Measurements from ENCODE around the gene SDE2. TPM values are rescaled to one million over a fixed set of nuclear protein-coding genes. Genes with fewer than 3 reads are reported as not detected.

The SDE2 gene
- total RNA-seq, result 40.4 TPM

DNA sequence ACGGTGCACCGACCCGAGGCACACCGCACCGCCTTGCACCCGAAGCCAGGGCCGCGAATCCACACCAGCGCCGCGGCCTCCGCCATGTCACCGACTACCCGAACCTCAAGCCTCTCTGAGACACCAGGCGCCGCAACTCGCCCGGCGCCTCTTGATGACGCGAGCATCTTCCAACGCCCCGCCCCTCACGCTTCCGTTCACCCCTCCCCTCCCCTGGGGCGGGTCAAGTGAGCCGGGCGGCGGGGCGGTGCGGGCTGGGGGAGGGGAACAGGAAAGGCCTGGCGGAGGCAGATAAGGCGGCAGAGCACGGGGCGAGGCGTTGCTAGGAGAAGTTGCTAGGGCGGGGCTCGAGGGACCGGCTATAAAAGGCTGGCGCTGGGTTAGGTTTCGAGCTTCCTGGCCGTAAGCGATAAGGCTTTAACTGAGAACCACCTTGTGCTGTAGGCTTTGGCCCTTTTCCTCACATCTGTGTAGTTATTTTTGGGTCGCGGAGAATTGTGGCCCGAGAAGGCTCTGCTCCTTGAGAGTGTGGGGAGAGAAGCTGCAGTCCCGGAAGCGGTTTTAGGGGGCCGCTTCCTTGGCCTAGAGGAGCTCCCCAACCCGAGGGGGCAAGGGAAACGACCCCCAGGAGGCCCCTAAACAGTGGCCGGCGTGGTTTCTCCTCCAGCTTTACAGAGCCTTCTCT is at the start of gene SDE2:
Gene SDE2 (minus strand): TSS at position 117 of the 685 bp plus-strand sequence. CDS start 31 bp downstream, at position 86.
- DNase-seq (ENCODE audit: low spot score in 2 of 2) (peak; percentile 89 to 94), FAIRE-seq (no peak)

DNA sequence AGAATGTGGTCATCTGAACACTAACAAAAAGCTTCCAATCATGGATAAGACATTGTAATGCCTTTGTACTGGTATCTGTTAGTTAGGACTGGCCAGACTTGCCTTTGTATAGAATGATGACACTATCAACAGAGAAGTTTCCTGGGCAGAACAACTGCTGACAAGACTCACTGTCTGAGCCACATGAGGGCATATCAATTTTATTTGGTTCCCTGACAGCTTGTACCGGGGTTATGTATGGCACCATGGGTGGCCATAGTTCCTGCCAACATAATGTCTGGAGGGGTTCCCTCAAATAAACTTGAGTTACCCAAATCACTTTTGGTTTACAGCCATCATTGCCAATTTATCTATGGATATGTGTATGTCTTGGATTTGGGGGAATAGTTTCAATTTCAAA is 49.7 kb upstream of the SDE2 start:
- DNase-seq (ENCODE audit: low spot score in 2 of 2) (no peak), FAIRE-seq (no peak)

DNA sequence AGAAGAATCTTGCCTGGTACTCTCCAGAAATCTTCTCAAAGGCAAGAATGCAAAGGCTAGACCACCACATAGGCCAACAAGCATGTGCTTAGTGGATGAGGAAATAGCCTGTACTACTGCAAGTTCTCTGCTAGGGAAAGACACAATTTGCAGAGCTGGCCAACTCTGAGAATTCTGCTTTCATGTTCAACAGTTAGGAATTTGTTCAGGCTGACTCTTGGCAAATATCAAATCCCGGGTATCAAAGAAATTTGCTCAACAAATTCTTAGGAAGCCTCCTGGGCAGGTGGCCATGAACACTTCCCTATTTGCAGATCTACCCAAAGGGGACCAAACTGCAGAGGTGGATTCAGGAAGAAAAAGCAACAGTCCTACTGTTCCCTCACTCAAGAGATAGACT is 48.4 kb upstream of the SDE2 start:
- FAIRE-seq (no peak), DNase-seq (ENCODE audit: low spot score in 2 of 2) (no peak)

DNA sequence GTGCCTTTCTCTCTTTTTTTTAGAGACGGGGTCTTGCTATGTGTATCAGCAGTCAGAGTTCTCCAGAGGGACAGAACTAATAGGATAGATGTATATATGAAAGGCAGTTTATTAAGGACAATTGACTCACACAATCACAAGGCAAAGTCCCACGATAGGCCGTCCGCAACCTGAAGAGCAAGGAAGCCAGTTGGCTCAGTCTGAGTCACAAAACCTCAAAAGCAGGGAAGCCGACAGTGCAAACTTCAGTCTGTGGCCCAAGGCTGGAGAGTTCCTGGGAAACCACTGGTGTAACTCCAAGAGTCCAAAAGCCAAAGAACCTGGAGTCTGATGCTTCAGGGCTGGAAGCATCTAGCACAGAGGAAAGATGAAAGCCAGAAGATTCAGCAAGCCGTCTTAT is 47.1 kb upstream of the SDE2 start:
- FAIRE-seq (no peak), DNase-seq (ENCODE audit: low spot score in 2 of 2) (no peak)

DNA sequence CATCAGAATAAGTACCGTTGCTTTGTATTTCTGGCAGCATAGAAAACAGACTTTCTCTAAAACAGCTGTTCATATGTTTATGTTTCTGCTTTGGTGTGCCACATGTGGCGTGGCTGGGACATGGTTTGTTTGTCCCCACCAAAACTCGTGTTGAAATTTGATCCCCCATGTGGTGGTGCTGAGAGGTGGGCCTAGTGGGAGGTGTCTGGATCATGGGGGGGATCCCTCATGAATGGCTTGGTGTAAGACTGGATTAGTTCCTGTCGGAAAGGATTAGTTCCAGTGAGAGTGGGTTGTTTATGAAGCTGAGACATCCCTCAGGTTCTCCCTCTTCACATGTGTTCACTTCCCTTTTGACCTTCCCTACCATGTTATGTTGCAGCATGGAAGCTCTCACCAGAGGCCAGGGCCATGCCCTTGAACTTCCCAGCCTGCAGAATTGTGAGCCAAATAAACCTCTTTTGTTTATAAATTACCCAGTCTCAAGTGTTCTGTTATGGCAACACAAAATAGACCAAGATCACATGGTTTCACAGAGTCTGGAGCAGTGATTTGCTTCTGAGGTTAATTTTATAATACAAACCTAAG is 45.5 kb upstream of the SDE2 start:
- DNase-seq (ENCODE audit: low spot score in 2 of 2) (no peak), FAIRE-seq (no peak)

DNA sequence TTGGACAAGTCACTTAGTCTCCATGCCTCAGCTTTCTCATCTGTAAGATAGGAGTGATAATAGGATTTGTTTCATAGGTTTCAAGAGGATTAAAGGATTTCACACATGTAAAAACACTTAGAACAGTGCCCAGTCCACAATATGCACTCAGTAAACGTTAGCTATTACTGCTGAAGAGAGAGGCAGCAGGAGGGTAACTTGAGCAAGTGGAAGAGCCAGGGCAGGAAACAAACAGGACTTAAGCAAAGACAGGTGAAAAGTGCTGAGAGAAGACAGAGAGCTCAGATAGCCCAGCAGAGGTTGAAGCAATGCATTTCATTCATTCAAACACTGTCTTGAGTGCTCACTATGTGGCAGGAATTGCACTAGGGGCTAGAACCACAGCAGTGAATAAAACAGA is 42.3 kb upstream of the SDE2 start:
- FAIRE-seq (no peak), DNase-seq (ENCODE audit: low spot score in 2 of 2) (no peak)

DNA sequence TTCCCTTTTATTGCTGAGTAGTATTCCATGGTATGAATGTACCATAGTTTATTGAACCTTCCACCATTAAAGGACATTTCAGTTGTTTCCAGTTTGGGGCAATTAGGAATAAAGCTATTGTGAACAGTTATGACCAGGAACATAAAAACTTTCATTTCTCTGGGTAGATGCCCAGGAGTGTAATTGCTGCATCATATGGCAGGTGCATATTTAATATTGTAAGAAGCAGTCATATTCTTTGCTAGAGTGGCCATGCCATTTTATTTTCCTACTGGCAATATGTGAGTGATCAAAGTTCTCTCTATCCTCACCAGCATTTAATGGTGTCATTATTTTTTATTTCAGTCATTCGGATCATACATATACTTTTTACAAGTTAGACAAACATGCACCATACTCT is 39.5 kb upstream of the SDE2 start:
- no peak for FAIRE-seq
- DNase-seq (ENCODE audit: low spot score in 2 of 2), result no peak

DNA sequence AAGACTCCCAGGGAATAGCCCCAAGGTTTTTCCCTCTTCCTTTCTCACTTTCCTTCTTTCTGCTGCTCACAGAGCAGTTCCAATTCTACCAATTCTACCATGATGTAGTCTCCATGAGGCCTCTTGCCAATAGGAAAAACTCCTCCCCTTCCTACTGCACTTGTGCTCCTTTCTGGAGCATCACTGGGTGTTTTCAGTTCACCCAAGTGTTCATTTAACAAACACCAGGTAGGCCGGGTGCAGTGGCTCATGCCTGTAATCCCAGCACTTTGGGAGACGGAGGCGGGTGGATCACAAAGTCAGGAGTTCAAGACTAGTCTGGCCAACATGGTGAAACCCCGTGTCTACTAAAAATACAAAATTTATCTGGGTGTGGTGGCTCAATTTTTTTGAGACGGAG is 36.8 kb upstream of the SDE2 start:
- DNase-seq (ENCODE audit: low spot score in 2 of 2), result no peak
- FAIRE-seq, result no peak

DNA sequence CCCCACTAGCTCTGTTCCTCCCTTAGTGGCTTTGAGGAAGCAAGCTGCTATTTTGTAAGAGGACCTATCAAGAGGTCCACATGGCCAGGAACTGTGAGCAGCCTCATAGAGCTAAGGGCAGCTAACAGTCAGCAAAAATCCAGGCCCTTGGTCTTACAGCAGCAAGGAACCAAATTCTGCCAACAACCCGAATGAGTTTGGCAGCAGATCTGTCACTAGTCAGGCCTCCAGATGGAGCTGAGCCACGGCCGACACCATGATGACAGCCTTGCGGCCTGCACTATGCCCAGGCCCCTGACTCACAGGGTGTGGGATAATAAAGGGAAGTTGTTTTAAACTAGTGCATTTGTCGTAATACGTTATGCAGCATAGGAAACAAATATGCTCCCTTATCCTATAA is 35.3 kb upstream of the SDE2 start:
- DNase-seq (ENCODE audit: low spot score in 2 of 2), result peak; percentile 28 to 59
- FAIRE-seq, result no peak

DNA sequence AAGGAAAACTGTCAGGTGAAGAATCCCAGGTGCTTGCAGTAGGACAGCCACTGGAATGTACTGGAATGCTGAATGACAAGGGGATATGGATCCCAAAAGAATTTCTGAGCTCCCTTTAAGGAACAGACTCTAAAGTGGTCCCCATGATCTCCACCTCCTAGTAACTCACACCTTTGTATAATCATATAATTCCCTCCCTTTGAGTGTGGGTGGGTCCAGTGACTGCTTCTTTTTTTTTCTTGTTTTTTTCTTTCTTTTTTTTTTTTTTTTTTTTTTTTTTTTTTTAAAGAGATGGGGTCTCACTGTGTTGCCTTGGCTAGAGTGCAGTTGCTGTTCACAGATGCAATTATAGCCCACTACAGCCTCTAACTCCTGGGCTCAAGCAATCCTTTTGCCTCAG is 34.8 kb upstream of the SDE2 start:
- FAIRE-seq (no peak), DNase-seq (ENCODE audit: low spot score in 2 of 2) (no peak)

DNA sequence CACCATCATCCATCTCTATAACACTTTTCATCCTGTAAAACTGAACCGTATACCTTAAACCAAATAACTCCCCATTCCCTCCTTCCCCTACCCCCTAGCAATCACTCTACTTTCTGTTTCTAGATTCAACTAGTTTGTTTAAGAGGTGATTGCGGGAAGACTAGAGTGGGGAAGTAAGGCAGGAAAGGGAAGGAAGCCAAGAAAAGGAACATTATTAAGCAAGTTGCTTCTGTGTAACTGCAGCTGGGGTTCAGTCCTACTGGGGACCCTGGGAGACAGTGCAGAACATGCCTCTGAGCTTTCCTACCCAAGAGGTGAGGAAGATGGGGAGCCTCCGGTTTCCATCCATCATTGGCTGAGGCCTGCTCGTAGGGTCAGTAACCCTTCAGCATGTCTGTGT is 34.4 kb upstream of the SDE2 start:
- no peak for DNase-seq (ENCODE audit: low spot score in 2 of 2)
- FAIRE-seq, result no peak

DNA sequence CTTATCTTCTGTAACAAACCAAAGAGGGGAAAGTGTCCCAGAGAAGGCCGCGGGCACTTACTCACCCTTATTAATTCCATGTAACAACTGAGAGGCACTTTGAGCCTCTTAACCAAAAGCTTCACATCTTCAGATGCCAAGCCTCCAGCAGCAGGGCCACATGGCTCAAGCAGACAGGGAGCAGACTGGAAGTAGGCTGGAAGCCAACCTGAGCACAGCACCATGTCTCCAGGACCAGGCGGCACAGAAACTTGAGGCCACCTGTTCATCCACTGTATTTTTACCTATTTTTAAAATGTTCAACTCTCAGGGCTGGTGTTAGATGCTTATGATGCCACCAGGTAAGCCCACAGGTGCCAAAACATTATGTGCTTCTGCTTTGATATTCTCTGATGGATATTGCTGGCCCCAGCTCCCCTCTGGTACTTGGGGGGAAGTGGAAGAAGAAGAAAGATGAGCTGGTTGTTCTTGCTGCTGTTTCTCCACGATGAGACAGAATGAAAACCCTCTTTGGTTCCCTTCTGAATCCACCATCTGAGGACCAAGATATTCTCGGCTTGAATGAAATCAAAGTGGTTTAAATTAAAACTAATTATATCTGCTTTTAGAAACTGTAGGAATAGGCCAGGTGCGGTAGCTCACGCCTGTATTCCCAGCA is 30.6 kb upstream of the SDE2 start:
- no peak for FAIRE-seq
- DNase-seq (ENCODE audit: low spot score in 2 of 2), result no peak

DNA sequence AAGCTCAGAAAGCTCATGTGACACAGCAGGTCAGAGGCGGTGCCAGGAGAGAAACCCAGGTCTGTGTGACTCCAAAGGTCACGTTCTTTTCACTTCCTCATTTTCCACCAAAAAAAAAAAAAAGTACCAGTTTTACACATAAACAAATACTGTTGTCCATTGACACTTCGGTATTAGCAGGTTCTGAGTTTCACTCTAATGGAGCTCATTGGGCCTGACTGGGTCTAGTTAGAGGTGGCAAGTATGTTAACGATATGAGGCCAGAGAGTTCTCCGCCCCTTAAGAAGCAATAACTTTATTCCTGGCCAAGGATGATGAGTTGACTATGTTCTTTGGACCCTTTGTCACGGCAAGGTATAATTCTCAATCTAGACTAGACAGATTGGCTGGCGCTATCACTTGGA is 30.0 kb upstream of the SDE2 start:
- FAIRE-seq, result no peak
- no peak for DNase-seq (ENCODE audit: low spot score in 2 of 2)

DNA sequence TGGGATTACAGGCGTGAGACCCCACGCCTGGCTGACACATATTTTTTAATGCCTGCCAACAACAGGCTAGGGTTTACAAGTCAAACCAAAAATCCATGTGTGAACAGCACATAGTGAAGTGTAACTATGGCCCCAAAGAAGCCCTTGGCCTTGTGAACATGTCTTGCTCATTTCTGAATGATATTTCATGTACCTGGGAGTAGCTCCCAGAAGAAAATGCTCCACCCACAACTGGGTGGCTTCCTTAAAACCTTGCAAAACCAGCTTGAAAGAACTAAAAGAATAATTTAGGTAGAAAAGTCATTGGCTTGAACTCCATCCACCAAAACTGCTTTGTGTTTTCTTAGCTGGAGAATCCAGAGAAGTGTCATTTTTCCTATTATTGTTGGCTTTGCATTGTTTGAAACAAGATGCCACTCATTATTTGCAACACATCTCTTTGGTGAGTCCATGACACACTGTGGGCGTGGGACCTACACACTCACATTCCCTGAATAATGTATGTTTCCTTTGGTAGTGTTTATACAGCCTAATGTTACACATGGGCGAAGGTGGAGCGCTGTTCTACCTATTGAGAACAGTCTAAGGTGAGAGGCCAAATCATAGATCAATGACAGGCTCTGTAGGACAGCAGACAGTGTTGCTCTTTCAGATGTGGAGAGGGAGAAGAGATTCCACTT is 28.5 kb upstream of the SDE2 start:
- FAIRE-seq (no peak), DNase-seq (ENCODE audit: low spot score in 2 of 2) (no peak)

DNA sequence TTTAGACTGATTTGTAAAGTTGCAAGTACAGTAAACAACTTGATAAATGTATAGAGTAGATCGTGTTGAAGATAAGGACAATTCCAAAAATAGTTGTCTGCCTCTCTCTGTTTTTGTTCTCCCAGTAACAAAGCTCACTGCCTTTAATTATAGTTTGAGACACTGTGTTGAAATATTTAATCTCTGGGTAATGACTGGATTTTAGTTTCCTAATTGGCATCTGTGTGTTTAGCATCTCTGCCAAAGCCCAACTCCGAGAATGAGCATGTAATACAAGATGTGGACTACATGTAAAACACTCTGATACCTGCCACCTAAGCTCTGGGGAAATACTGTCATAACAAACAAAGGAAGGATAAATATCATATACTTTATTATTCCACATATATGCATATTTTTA is 27.7 kb upstream of the SDE2 start:
- FAIRE-seq (no peak), DNase-seq (ENCODE audit: low spot score in 2 of 2) (no peak)

DNA sequence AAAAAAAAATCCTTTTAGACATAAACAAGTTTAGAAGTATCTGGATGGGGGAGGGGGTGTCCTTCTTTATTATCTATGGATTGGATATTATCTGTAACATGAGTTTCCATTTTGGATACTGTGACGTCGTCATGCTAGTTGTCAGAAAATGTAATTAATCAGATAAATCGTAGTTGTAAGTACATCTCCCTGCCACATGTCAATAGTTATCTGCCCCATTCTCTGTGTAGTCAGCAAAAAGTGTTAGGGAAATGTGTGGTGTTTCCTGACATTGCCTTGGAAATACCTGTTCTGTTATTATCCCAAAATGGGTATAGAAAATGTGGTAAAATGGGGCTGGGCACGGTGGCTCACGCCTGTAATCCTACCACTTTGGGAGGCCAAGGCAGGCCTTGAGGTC is 24.6 kb upstream of the SDE2 start:
- DNase-seq (ENCODE audit: low spot score in 2 of 2) (no peak), FAIRE-seq (no peak)

DNA sequence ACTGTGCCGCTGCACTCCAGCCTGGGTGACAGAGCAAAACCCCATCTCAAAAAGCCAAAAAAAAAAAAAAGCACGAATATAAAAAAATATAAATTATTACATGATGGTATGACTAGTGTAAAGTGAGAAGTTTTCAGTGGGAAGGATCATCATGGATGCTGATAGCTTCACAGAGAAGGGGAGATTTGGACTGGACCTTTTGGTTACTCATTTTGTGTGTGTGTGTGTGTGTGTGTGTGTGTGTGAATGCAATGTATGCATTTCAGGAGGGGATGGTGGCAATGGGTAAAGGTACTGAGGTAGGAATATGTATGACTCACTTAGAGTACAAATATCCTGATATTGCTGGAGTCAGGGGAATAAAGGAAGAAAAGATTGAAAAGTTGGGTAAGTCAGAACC is 22.7 kb upstream of the SDE2 start:
- DNase-seq (ENCODE audit: low spot score in 2 of 2) (no peak), FAIRE-seq (no peak)

DNA sequence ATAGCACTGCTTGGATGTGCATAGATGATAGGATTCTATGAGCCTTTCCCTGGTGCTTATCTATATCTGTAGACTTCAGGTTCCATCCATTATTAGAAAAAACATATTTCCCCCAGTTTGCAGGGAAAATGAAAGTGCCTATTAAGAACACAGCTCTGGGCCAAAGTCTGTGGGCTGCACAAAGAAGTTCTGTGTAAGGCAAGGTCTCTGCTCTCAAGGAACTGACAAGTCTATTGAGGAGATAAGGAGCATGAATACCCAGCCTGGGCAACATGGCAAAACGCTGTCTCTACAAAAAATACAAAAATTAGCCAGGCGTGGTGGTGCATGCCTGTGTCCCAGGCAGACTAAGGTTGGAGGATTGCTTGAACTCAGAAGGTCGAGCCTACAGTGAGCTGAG is 22.3 kb upstream of the SDE2 start:
- DNase-seq (ENCODE audit: low spot score in 2 of 2), result no peak
- no peak for FAIRE-seq

DNA sequence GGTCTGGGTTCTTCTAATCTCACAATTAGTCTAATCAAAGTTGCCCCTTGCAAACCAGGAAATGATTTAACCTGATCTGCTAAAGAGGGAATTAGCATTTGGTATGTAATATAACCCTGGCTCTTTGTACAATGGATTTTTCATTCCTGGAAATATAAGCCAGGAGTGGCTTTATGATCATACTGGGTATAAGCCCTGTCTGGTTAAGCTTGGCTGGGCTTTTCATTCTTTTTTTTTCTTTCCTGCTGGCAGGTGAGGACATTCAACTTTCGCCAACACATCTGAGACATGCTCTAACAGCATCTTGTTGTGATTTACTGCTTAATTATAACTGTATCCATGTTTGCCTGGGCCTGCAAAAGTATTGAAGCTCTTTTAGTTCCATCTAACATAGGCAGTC is 20.4 kb upstream of the SDE2 start:
- FAIRE-seq (no peak), DNase-seq (ENCODE audit: low spot score in 2 of 2) (no peak)

DNA sequence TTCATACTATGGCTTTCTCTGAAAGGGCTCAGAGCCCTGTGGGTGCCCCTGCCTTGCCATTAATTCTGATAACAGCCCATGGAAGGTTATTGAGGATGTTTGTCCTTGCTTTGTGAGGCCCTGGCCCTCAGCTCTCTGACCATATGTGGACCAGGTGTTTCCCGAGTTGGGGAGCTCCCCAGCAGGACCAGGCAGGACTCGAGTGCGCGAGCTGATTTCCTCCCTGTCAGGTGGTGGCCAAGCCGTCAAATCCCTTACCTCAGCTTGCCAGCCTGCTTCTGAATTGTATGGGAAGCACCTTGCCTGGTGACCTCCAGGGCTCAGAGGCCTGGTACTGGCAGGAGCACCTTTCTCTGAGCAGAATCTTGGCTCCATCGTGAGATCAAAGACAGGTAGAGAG is 17.9 kb upstream of the SDE2 start:
- DNase-seq (ENCODE audit: low spot score in 2 of 2) (no peak), FAIRE-seq (no peak)

DNA sequence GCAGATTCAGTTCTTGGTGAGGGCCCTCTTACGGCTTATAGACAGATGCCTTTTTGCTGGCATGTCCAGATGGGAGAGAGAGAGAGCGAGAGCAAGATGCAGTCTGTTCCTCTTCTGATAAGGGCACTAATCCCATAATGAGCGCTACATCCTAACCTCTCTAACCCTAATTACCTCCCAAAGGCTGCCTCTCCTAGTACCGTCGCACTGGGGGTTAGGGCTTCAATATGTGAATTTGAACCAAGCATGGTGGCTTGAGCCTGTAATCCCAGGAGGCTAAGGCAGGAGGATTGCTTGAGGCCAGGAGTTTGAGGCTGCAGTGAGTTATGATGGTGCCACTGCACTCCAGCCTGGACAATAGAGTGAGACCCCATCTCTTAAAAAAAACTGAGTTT is 10.5 kb upstream of the SDE2 start:
- no peak for FAIRE-seq
- DNase-seq (ENCODE audit: low spot score in 2 of 2), result no peak
